Ovary (tissue), 3 donors: ENCODE measurements around the gene GNB1.

Experiments used
- POLR2A ChIP-seq: fragments of 450-650 bp; IDR thresholded peaks from one replicate; pipeline ENCODE4 v1.6.1; 2017; ENCODE audit warnings: antibody characterized with exemption, mild to moderate bottlenecking, moderate library complexity
- TF ChIP-seq, protein P1 (sequence below), 3 donors: fragments of 450-650 bp in 2 of 3; fragments of 200-600 bp in 1 of 3; IDR thresholded peaks; one replicate each; pipeline versions ENCODE4 v1.5.1 to v1.8.0; 2016 to 2022; ENCODE audit warnings: antibody characterized with exemption in 3 of 3, mild to moderate bottlenecking in 1 of 3
- donor health status: DM: no; HTN: no; CAD: no.

DNA sequence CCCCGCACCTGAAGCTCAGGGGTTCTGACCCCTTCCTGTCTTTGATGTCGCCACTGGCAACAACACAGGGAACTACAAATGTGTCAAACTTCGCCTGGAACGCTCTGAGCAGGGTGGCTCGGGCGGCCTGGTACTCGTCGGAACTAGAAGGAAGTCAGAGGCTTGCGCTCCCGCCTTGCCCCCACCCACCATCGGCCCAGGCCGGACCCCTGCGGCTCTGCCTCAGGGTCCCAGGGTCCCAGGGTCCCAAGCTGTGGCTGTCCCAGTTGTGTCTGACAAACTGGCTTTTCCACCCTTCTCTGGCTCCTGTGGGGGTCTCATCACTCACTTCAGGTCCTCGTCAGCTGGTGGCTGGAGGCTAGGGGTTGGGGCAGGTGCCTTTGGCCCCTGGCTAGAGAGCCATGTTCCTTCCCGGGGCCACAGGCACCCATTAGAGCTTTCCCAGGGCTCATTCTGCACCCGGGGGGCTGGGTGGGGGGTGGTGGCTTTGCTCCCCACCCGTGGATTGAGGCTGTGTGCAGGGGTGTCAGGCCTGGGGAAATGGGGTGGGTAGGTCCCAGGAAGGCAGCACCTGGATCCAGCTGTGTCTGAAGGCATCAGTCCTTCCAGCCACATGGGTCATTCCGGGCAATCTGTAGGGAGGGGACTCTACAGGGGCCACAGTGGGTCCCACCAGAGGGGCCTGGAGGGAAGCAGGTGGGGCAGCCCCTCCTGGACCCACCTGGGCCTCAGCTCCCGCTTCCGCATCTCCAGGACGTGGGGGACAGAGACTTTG, 36.2 kb upstream of the GNB1 start:
- TF ChIP-seq, protein P1, sequence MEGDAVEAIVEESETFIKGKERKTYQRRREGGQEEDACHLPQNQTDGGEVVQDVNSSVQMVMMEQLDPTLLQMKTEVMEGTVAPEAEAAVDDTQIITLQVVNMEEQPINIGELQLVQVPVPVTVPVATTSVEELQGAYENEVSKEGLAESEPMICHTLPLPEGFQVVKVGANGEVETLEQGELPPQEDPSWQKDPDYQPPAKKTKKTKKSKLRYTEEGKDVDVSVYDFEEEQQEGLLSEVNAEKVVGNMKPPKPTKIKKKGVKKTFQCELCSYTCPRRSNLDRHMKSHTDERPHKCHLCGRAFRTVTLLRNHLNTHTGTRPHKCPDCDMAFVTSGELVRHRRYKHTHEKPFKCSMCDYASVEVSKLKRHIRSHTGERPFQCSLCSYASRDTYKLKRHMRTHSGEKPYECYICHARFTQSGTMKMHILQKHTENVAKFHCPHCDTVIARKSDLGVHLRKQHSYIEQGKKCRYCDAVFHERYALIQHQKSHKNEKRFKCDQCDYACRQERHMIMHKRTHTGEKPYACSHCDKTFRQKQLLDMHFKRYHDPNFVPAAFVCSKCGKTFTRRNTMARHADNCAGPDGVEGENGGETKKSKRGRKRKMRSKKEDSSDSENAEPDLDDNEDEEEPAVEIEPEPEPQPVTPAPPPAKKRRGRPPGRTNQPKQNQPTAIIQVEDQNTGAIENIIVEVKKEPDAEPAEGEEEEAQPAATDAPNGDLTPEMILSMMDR (IDR thresholded peaks at IDR 0.05) = no peak
- no peak for TF ChIP-seq POLR2A
